CD14-positive monocyte (primary cell): ENCODE data around the gene LSP1. TPM values are rescaled to one million over a fixed set of nuclear protein-coding genes. Genes with fewer than 3 reads are reported as not detected.

Source experiments
- DNase-seq, 3 donors: peaks; one replicate each; pipeline ENCODE4 v3.0.0-alpha.2; 2011 to 2022
- H2AFZ ChIP-seq: 2 replicates; pipeline ENCODE4 v1.6.0; 2012; ENCODE audit warnings: mild to moderate bottlenecking, low read depth, low read length, inconsistent platforms; ENCODE audit not compliant: insufficient read depth, poor library complexity, severe bottlenecking
- H3K27ac ChIP-seq, 2 donors: 1 replicate in 1 of 2; 2 replicates in 1 of 2; pipeline ENCODE4 v1.5.1; 2012 to 2013; ENCODE audit warnings: low read length in 2 of 2, control low read depth in 1 of 2, inconsistent platforms in 1 of 2, low read depth in 1 of 2, mild to moderate bottlenecking in 1 of 2
- H3K27me3 ChIP-seq, 2 donors: one replicate each; pipeline versions ENCODE4 v1.6.0 to v1.6.1; 2011 to 2013; ENCODE audit warnings: low read length in 2 of 2; ENCODE audit not compliant: control insufficient read depth in 2 of 2, insufficient read depth in 2 of 2
- H3K36me3 ChIP-seq, 2 donors: replicated peaks in 1 of 2; 1 replicate in 1 of 2; 2 replicates in 1 of 2; pipeline versions ENCODE4 v1.5.1 to v1.6.1; 2012 to 2013; ENCODE audit warnings: low read length in 2 of 2, control low read depth in 1 of 2, inconsistent platforms in 1 of 2, mild to moderate bottlenecking in 1 of 2; ENCODE audit not compliant: insufficient read depth in 2 of 2, control insufficient read depth in 1 of 2
- H3K4me1 ChIP-seq, 2 donors: 1 replicate in 1 of 2; 2 replicates in 1 of 2; pipeline versions ENCODE4 v1.5.1 to v1.6.1; 2012 to 2013; ENCODE audit warnings: low read length in 2 of 2, control low read depth in 1 of 2, inconsistent platforms in 1 of 2, mild to moderate bottlenecking in 1 of 2, moderate library complexity in 1 of 2; ENCODE audit not compliant: insufficient read depth in 2 of 2, control insufficient read depth in 1 of 2
- H3K4me2 ChIP-seq: replicated peaks from 2 replicates; pipeline ENCODE3; 2012; ENCODE audit warnings: low read length, moderate library complexity, mild to moderate bottlenecking; ENCODE audit not compliant: poor library complexity, severe bottlenecking; ENCODE audit errors: extremely low read depth
- H3K4me3 ChIP-seq, 3 experiments: fragments of 200-600 bp in 1 of 3; sonication (generic) in 1 of 3; replicated peaks in 1 of 3; 1 replicate in 2 of 3; 2 replicates in 1 of 3; pipeline ENCODE4 v1.5.1; 2011 to 2013; ENCODE audit warnings: low read length in 3 of 3, mild to moderate bottlenecking in 3 of 3, control low read depth in 2 of 3, low read depth in 2 of 3, inconsistent platforms in 1 of 3, moderate library complexity in 1 of 3
- H3K79me2 ChIP-seq: 2 replicates; pipeline ENCODE4 v1.6.0; 2012; ENCODE audit warnings: mild to moderate bottlenecking, control low read depth, inconsistent platforms, low read length, moderate library complexity; ENCODE audit not compliant: insufficient read depth
- H3K9ac ChIP-seq: 2 replicates; pipeline ENCODE4 v1.6.0; 2017; ENCODE audit warnings: low read length, mild to moderate bottlenecking; ENCODE audit not compliant: insufficient read depth, poor library complexity, severe bottlenecking
- H3K9me3 ChIP-seq, 2 donors: replicated peaks in 1 of 2; 1 replicate in 1 of 2; 2 replicates in 1 of 2; pipeline versions ENCODE4 v1.5.1 to v1.6.1; 2012 to 2013; ENCODE audit warnings: low read length in 2 of 2, control low read depth in 1 of 2; ENCODE audit not compliant: control insufficient read depth in 1 of 2, insufficient read depth in 1 of 2
- H4K20me1 ChIP-seq: 2 replicates; pipeline ENCODE4 v1.6.0; 2012; ENCODE audit warnings: mild to moderate bottlenecking, low read length, control low read depth, moderate library complexity; ENCODE audit not compliant: insufficient read depth
- H3K27ac Mint-ChIP-seq, 7 donors: one replicate each; pipeline ENCODE4 v1.8.0; 2020; ENCODE audit warnings: mild to moderate bottlenecking in 7 of 7, mixed read lengths in 7 of 7, moderate library complexity in 6 of 7, inconsistent platforms in 2 of 7
- H3K27me3 Mint-ChIP-seq, 3 donors: one replicate each; pipeline ENCODE4 v1.8.0; 2021 to 2022; ENCODE audit warnings: low read depth in 3 of 3, mild to moderate bottlenecking in 3 of 3, mixed read lengths in 3 of 3, moderate library complexity in 3 of 3, inconsistent platforms in 1 of 3
- H3K36me3 Mint-ChIP-seq, 2 donors: one replicate each; pipeline ENCODE4 v1.8.0; 2020; ENCODE audit warnings: mixed read lengths in 2 of 2, inconsistent platforms in 1 of 2, mild to moderate bottlenecking in 1 of 2
- H3K4me1 Mint-ChIP-seq: one replicate; pipeline ENCODE4 v1.8.0; 2020; ENCODE audit warnings: mild to moderate bottlenecking, mixed read lengths
- H3K4me3 Mint-ChIP-seq, 2 donors: one replicate each; pipeline ENCODE4 v1.8.0; 2020; ENCODE audit warnings: mild to moderate bottlenecking in 2 of 2, mixed read lengths in 2 of 2, moderate library complexity in 1 of 2
- H3K9me3 Mint-ChIP-seq, 7 donors: one replicate each; pipeline ENCODE4 v1.8.0; 2020 to 2022; ENCODE audit warnings: mixed read lengths in 7 of 7, mild to moderate bottlenecking in 6 of 7, moderate library complexity in 6 of 7, inconsistent platforms in 2 of 7
- CTCF ChIP-seq: fragments of 200-600 bp; IDR thresholded peaks from one replicate; pipeline ENCODE4 v1.8.0; 2022; ENCODE audit warnings: antibody characterized with exemption, mild to moderate bottlenecking
- WGBS: methylation state at CpG from one replicate; pipeline ENCODE4 v1.1.5; 2013; ENCODE audit warnings: missing lambda C conversion rate; ENCODE audit not compliant: insufficient coverage; 5-methylcytosine and 5-hydroxymethylcytosine counted together
- intact Hi-C, 2 donors: fragments of 100-400 bp; cut with micrococcal nuclease; formaldehyde crosslinking; loops; one replicate each; pipeline versions ENCODE4 v1.15.0 to v1.15.1; 2023
- polyA plus RNA-seq, 3 donors: library from polyadenylated mRNA; depleted of rRNA in 1 of 3; unstranded in 2 of 3; stranded (reverse) in 1 of 3; fragments of 300-500 nt in 2 of 3; fragments of >200 nt in 1 of 3; fragmentation: Illumina TruSeq in 2 of 3; gene quantifications; 1 replicate in 2 of 3; 2 replicates in 1 of 3; pipeline ENCODE4 v1.2.3, GENCODE V29; 2012 to 2021

Gene LSP1
- polyA plus RNA-seq, 3 donors: 387 to 646 (median 542) TPM

- H3K4me3 ChIP-seq: no peak overlapping the region
- H3K27ac Mint-ChIP-seq: no peak overlapping the region
- H3K4me1 Mint-ChIP-seq: peaks cover 2% of the 10 kb centered on the region
- H3K79me2 ChIP-seq: no peaks in the 10 kb centered on the region
- no peaks in the 10 kb centered on the region for H3K9me3 ChIP-seq
- H3K36me3 Mint-ChIP-seq: no peaks in the 10 kb centered on the region
- no peak for TF ChIP-seq CTCF
- H3K27me3 Mint-ChIP-seq: peaks cover 5 to 7% (median 6%) of the 10 kb centered on the region in 3 donors
- H3K27ac ChIP-seq: no peak overlapping the region
- peaks cover 0 to 4% (median 0%) of the 10 kb centered on the region in 7 donors for H3K9me3 Mint-ChIP-seq
- H3K4me2 ChIP-seq: no peak overlapping the region
- DNase-seq: no peak
- intact Hi-C loops: loop anchor here in 1 of 2 donors (5.0 to 10.0 kb wide), 2 partner anchors 224 to 234 kb away; partner anchors contain the start of gene KRTAP5-6
- no peak overlapping the region for H3K9ac ChIP-seq
- H3K4me1 ChIP-seq: peaks cover 0 to 2% of the 10 kb centered on the region in 2 donors
- no peak overlapping the region for H3K4me3 Mint-ChIP-seq
- WGBS: 88% methylated on average over 16 of the region's 21 CpGs
- peaks cover 19% of the 10 kb centered on the region for H4K20me1 ChIP-seq
- H3K36me3 ChIP-seq: no peaks in the 10 kb centered on the region
- no peaks in the 10 kb centered on the region for H3K27me3 ChIP-seq
- H2AFZ ChIP-seq: no peak overlapping the region
Measured at GRCh38 chr11:1920909-1921573, 68.2 kb downstream of the LSP1 start.

- Histone ChIP-seq H3K4me3 (no peak overlapping the region), H3K9ac (no peak overlapping the region), H3K27ac (no peak overlapping the region), H3K79me2 (no peaks in the 10 kb centered on the region), H2AFZ (no peak overlapping the region), H3K4me1 (peaks cover 0 to 8% of the 10 kb centered on the region in 2 donors), H3K9me3 (no peaks in the 10 kb centered on the region), H3K36me3 (no peaks in the 10 kb centered on the region), H3K4me2 (no peak overlapping the region), H3K27me3 (no peaks in the 10 kb centered on the region), H4K20me1 (peaks cover 13% of the 10 kb centered on the region)
- no peak for DNase-seq
- whole genome bisulfite sequencing: 86% methylated on average over 10 of the region's 18 CpGs
- peaks cover 0 to 4% (median 0%) of the 10 kb centered on the region in 7 donors for H3K9me3 Mint-ChIP-seq
- intact Hi-C loops: loop anchor here in 1 of 2 donors (5.0 to 10.0 kb wide), 2 partner anchors 224 to 233 kb away; partner anchors contain the start of gene KRTAP5-6
- peaks cover 7 to 10% (median 9%) of the 10 kb centered on the region in 3 donors for H3K27me3 Mint-ChIP-seq
- H3K27ac Mint-ChIP-seq: no peak overlapping the region
- H3K4me1 Mint-ChIP-seq: peaks cover 7% of the 10 kb centered on the region
- H3K36me3 Mint-ChIP-seq: no peaks in the 10 kb centered on the region
- no peak for TF ChIP-seq CTCF
- no peak overlapping the region for H3K4me3 Mint-ChIP-seq
Measured at GRCh38 chr11:1921574-1922141, 68.8 kb downstream of the LSP1 start.
